Loucy (cell line): ENCODE results near the gene ATXN7L1.

Source experiments
- EZH2phosphoT487 ChIP-seq: fragments of 200-600 bp; IDR thresholded peaks from 2 replicates; pipeline ENCODE4 v1.6.1; 2018; ENCODE audit warnings: antibody characterized with exemption, mild to moderate bottlenecking, moderate library complexity, borderline replicate concordance
- TF ChIP-seq, protein P1 (sequence below): fragments of 200-600 bp; sonication (generic); conservative IDR thresholded peaks from 2 replicates; pipeline ENCODE4 v1.5.1; 2014; ENCODE audit warnings: mild to moderate bottlenecking, antibody characterized with exemption, low read length

DNA sequence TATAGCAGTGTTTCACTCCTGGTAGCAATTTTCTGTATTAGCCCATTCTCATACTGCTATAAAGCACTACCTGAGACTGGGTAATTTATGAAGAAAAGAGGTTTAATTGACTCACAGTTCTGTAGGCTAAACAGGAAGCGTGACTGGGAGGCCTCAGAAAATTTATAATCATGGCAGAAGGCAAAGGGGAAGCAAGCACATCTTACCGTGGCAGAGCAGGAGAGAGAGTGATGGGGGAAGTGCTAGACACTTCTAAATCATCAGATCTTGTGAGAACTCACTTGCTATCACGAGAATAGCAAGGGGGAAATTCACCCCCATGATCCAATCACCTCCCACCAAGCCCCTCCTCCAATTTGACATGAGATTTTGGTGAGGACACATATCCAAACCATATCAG is 163.5 kb downstream of the ATXN7L1 start:
- TF ChIP-seq, protein P1, sequence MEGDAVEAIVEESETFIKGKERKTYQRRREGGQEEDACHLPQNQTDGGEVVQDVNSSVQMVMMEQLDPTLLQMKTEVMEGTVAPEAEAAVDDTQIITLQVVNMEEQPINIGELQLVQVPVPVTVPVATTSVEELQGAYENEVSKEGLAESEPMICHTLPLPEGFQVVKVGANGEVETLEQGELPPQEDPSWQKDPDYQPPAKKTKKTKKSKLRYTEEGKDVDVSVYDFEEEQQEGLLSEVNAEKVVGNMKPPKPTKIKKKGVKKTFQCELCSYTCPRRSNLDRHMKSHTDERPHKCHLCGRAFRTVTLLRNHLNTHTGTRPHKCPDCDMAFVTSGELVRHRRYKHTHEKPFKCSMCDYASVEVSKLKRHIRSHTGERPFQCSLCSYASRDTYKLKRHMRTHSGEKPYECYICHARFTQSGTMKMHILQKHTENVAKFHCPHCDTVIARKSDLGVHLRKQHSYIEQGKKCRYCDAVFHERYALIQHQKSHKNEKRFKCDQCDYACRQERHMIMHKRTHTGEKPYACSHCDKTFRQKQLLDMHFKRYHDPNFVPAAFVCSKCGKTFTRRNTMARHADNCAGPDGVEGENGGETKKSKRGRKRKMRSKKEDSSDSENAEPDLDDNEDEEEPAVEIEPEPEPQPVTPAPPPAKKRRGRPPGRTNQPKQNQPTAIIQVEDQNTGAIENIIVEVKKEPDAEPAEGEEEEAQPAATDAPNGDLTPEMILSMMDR, result no peak
- no peak for TF ChIP-seq EZH2phosphoT487
